ENCODE data around the gene GZMH. TPM values are rescaled to one million over a fixed set of nuclear protein-coding genes. Genes with fewer than 3 reads are reported as not detected.

The GZMH gene
- total and polyA plus RNA-seq, 3 experiments from 2014 or later = 125 to 336 (median 131) TPM

DNA sequence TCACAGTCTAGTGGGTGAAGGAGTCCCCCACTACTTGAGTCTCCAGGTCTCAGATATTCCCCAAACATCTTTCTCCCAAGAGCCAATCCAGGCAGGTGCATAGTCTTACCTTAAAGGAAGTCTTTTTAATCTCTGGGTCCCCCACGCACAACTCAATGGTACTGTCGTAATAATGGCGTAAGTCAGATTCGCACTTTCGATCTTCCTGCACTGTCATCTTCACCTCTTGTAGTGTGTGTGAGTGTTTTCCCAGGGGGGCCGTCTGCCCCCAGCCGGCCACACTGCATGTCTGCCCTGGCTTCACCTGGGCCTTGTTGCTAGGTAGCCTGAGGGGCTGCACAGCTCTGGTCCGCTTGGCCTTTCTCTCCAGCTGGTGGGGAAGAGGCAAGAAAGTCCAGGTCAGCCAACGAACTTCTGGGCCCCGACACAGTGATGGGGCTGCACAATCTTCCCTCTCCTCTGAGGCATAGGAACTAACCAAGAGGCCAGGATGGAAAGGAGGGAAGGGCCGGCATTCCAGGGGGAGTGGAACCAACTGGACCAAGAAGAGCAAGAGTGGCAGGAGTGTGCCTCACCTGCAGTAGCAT lies 22.4 kb upstream of the GZMH start:
- Mint-ChIP-seq H3K4me3 (peak overlapping the region in 5 of 7 donors; percentile 52 to 88 (median 67)), H3K4me1 (peaks cover 29 to 38% (median 30%) of the 10 kb centered on the region in 3 donors), H3K9me3 (no peaks in the 10 kb centered on the region), H3K27me3 (peaks cover 0 to 5% of the 10 kb centered on the region in 2 donors), H3K36me3 (peaks cover 0 to 2% (median 0%) of the 10 kb centered on the region in 3 donors), H3K27ac (peak overlapping the region in 7 of 8 donors; percentile 69 to 95 (median 83))
- Histone ChIP-seq H3K9me3 (ENCODE audit: low read length) (no peaks in the 10 kb centered on the region), H3K27ac (ENCODE audit: low read depth, low read length) (no peak overlapping the region), H3K4me1 (ENCODE audit: insufficient read depth, low read length) (peaks cover 14% of the 10 kb centered on the region), H3K27me3 (ENCODE audit: insufficient read depth, low read length, poor library complexity, severe bottlenecking) (no peaks in the 10 kb centered on the region), H3K4me3 (ENCODE audit: low read length) (no peak overlapping the region), H3K36me3 (ENCODE audit: insufficient read depth, low read length) (no peaks in the 10 kb centered on the region)
- POLR2A ChIA-PET = no interaction called here
- CTCF ChIA-PET = no interaction called here
- DNase-seq = no peak

DNA sequence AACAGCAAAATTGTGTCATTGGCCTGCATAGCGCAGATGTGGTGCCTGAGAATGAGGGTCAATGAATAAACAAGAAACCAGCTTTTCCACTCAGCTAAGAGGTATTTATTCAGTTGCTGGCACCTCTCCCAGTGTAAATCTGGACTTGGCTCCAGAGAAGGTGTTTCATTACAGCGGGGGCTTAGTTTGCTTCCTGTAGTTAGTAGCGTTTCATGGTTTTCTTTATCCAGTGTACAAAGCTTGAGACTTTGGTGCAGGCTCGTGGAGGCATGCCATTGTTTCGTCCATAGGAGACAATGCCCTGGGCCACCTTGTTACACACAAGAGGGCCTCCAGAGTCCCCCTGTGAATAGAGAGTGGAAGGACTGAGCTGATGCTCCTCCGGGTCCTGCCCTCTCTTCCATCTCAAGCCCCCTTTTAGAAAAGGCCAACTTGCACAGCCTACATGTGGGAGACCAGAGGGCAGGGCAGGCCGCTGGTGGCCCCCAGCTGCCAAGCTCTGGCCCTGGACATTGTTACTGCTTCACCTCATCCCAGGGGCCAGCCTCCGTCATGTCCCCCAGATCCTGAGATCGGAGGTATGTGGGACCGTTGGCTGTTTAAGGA lies 21.5 kb upstream of the GZMH start:
- Histone ChIP-seq H3K36me3 (ENCODE audit: insufficient read depth, low read length) (no peaks in the 10 kb centered on the region), H3K9me3 (ENCODE audit: low read length) (no peaks in the 10 kb centered on the region), H3K4me1 (ENCODE audit: insufficient read depth, low read length) (peaks cover 14% of the 10 kb centered on the region), H3K27ac (ENCODE audit: low read depth, low read length) (no peak overlapping the region), H3K27me3 (ENCODE audit: insufficient read depth, low read length, poor library complexity, severe bottlenecking) (no peaks in the 10 kb centered on the region), H3K4me3 (ENCODE audit: low read length) (no peak overlapping the region)
- Mint-ChIP-seq H3K36me3 (peaks cover 0 to 2% (median 0%) of the 10 kb centered on the region in 3 donors), H3K27ac (peak overlapping the region in 2 of 8 donors; percentile 39 to 86), H3K4me1 (peaks cover 29 to 38% (median 30%) of the 10 kb centered on the region in 3 donors), H3K9me3 (no peaks in the 10 kb centered on the region), H3K4me3 (peak overlapping the region in 1 of 7 donors; percentile 74), H3K27me3 (peaks cover 0 to 5% of the 10 kb centered on the region in 2 donors)
- POLR2A ChIA-PET = no interaction called here
- DNase-seq = no peak
- CTCF ChIA-PET = interaction anchor here (1.1 kb wide), 1 partner anchor 9 kb away, joined by 3 read pairs; no protein-coding TSS in a partner anchor

DNA sequence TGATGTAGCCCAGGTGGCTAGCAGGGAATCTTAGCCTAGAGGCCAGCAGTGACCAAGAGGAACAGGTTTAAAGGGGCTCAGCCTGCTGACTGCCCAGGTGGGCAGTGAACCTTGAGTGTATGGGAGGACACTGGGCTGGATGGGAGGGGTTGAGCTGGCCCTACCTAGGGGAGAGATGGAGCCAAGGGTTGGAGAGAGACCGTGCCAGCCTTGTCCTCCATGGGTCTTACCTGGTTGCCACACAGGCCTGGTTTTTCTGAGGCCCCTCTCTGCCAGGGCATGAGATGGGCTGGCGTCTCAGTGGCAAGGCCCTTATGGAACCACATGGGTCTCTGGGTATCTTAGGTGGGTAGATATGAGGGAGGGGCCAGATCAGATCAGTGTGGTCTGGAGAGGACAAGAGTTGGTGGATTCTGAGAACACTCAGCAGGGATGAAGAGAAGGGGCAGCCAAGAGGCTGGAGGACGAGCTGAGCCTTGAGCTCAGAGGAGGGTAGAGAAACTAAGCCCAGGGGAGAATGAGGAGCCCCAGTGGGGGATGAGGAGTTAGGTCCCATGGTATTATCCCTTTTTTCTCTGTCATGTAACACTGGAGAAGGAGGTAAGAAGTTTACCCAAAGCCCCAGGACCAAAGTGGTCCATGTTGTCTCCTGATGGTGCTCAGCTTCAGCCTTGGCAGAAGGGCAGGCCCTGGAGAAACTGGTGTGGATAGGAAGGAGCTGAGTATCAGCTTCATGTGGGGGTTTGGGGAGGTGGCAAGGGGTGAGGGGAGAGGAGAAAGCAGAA lies 20.8 kb upstream of the GZMH start:
- no peaks in the 10 kb centered on the region for H3K36me3 ChIP-seq (ENCODE audit: insufficient read depth, low read length)
- H3K4me3 Mint-ChIP-seq = peak overlapping the region in 2 of 7 donors; percentile 42 to 71
- H3K27ac Mint-ChIP-seq = peak overlapping the region in 6 of 8 donors; percentile 13 to 78 (median 37)
- H3K27me3 Mint-ChIP-seq = peaks cover 0 to 5% of the 10 kb centered on the region in 2 donors
- ChIA-PET POLR2A (no interaction called here), CTCF (interaction anchor here (1.1 kb wide), 1 partner anchor 10 kb away, joined by 3 read pairs; no protein-coding TSS in a partner anchor)
- H3K4me1 Mint-ChIP-seq = peaks cover 29 to 38% (median 30%) of the 10 kb centered on the region in 3 donors
- no peaks in the 10 kb centered on the region for H3K9me3 ChIP-seq (ENCODE audit: low read length)
- H3K27me3 ChIP-seq (ENCODE audit: insufficient read depth, low read length, poor library complexity, severe bottlenecking) = no peaks in the 10 kb centered on the region
- H3K4me1 ChIP-seq (ENCODE audit: insufficient read depth, low read length) = peaks cover 14% of the 10 kb centered on the region
- DNase-seq = no peak
- peaks cover 0 to 2% (median 0%) of the 10 kb centered on the region in 3 donors for H3K36me3 Mint-ChIP-seq
- no peak overlapping the region for H3K27ac ChIP-seq (ENCODE audit: low read depth, low read length)
- H3K9me3 Mint-ChIP-seq = no peaks in the 10 kb centered on the region
- H3K4me3 ChIP-seq (ENCODE audit: low read length) = no peak overlapping the region

DNA sequence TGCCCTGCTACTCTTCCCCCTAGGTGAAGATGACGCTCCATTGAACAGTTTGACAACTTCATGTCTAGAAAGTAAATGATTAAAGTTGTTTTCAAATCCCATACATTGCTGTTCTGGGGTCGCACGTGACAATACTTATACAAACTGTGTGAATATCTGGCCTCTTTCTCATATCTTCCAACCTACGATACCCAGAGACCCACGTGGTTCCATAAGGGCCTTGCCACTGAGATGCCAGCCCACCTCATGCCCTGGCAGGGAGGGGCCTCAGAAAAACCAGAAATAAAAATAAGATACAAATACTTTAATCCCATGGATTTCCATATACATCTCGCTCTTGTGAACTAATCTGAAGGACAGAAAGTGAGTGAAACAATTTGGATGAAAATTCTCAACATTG lies 20.0 kb upstream of the GZMH start:
- peaks cover 0 to 2% (median 0%) of the 10 kb centered on the region in 3 donors for H3K36me3 Mint-ChIP-seq
- peak overlapping the region in 3 of 8 donors; percentile 2 to 65 (median 13) for H3K27ac Mint-ChIP-seq
- Histone ChIP-seq H3K4me3 (ENCODE audit: low read length) (no peak overlapping the region), H3K27ac (ENCODE audit: low read depth, low read length) (no peak overlapping the region), H3K36me3 (ENCODE audit: insufficient read depth, low read length) (no peaks in the 10 kb centered on the region), H3K9me3 (ENCODE audit: low read length) (no peaks in the 10 kb centered on the region), H3K4me1 (ENCODE audit: insufficient read depth, low read length) (peaks cover 14% of the 10 kb centered on the region), H3K27me3 (ENCODE audit: insufficient read depth, low read length, poor library complexity, severe bottlenecking) (no peaks in the 10 kb centered on the region)
- H3K4me1 Mint-ChIP-seq = peaks cover 25 to 35% (median 30%) of the 10 kb centered on the region in 3 donors
- no peak overlapping the region for H3K4me3 Mint-ChIP-seq
- H3K9me3 Mint-ChIP-seq = no peaks in the 10 kb centered on the region
- peaks cover 0 to 5% of the 10 kb centered on the region in 2 donors for H3K27me3 Mint-ChIP-seq
- CTCF ChIA-PET = no interaction called here
- POLR2A ChIA-PET = no interaction called here
- no peak for DNase-seq

DNA sequence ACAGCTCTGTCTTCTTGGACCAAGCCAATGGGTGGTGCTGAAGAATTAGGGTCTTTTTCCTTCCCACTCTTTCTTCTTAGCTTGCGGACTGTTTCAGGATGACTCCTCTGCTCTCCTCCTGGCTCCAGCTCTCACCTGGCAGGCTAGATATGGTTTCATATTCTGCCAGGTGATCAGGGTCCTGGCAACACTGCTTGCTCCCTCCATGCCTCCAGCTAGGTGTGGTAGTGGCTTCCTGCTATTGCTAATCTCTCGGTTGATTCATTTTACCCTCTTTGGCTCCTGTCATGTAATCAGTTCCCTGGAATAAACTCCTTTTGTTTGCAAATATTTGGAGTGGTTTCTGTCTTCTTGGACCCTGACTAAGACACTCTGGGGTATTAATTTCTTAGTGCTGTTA lies 4.3 kb upstream of the GZMH start:
- peak overlapping the region in 6 of 8 donors; percentile 11 to 90 (median 54) for H3K27ac Mint-ChIP-seq
- ChIA-PET CTCF (no interaction called here), POLR2A (no interaction called here)
- H3K4me3 Mint-ChIP-seq = peak overlapping the region in 2 of 7 donors; percentile 7 to 27
- H3K27ac ChIP-seq (ENCODE audit: low read depth, low read length) = no peak overlapping the region
- H3K27me3 ChIP-seq (ENCODE audit: insufficient read depth, low read length, poor library complexity, severe bottlenecking) = no peaks in the 10 kb centered on the region
- no peak overlapping the region for H3K4me3 ChIP-seq (ENCODE audit: low read length)
- H3K36me3 Mint-ChIP-seq = no peaks in the 10 kb centered on the region
- H3K9me3 ChIP-seq (ENCODE audit: low read length) = no peaks in the 10 kb centered on the region
- no peaks in the 10 kb centered on the region for H3K36me3 ChIP-seq (ENCODE audit: insufficient read depth, low read length)
- H3K9me3 Mint-ChIP-seq = no peaks in the 10 kb centered on the region
- no peaks in the 10 kb centered on the region for H3K27me3 Mint-ChIP-seq
- peaks cover 46 to 53% (median 49%) of the 10 kb centered on the region in 3 donors for H3K4me1 Mint-ChIP-seq
- peaks cover 35% of the 10 kb centered on the region for H3K4me1 ChIP-seq (ENCODE audit: insufficient read depth, low read length)
- no peak for DNase-seq

DNA sequence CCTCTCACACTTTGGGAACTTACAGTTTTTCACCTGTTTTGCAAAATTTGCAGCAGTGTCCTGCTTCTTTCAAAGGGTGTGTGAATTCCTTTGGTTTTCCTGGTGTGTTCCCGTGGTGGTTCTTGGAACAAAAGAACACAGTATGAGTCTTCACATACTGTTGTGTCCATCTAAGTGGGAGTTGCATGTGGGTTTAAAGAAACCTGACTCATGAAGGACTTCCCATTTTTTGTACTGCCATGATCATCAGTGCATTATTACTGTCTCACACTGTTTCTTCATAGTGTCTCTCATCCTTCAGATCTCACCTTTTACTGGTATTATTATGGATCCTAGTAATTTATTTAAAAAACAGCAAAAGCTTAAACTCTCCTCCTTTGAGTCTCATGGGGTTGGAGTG lies 3.8 kb upstream of the GZMH start:
- H3K9me3 ChIP-seq (ENCODE audit: low read length) = no peaks in the 10 kb centered on the region
- Mint-ChIP-seq H3K27ac (peak overlapping the region in 7 of 8 donors; percentile 11 to 91 (median 78)), H3K4me3 (peak overlapping the region in 2 of 7 donors; percentile 27 to 28), H3K27me3 (no peaks in the 10 kb centered on the region), H3K4me1 (peaks cover 51 to 58% (median 54%) of the 10 kb centered on the region in 3 donors), H3K9me3 (no peaks in the 10 kb centered on the region), H3K36me3 (no peaks in the 10 kb centered on the region)
- ChIA-PET POLR2A (no interaction called here), CTCF (interaction anchor here (1.1 kb wide), 1 partner anchor 97 kb away, joined by 3 read pairs; no protein-coding TSS in a partner anchor)
- H3K4me3 ChIP-seq (ENCODE audit: low read length) = no peak overlapping the region
- H3K27me3 ChIP-seq (ENCODE audit: insufficient read depth, low read length, poor library complexity, severe bottlenecking) = no peaks in the 10 kb centered on the region
- DNase-seq = no peak
- H3K36me3 ChIP-seq (ENCODE audit: insufficient read depth, low read length) = no peaks in the 10 kb centered on the region
- peaks cover 40% of the 10 kb centered on the region for H3K4me1 ChIP-seq (ENCODE audit: insufficient read depth, low read length)
- no peak overlapping the region for H3K27ac ChIP-seq (ENCODE audit: low read depth, low read length)

DNA sequence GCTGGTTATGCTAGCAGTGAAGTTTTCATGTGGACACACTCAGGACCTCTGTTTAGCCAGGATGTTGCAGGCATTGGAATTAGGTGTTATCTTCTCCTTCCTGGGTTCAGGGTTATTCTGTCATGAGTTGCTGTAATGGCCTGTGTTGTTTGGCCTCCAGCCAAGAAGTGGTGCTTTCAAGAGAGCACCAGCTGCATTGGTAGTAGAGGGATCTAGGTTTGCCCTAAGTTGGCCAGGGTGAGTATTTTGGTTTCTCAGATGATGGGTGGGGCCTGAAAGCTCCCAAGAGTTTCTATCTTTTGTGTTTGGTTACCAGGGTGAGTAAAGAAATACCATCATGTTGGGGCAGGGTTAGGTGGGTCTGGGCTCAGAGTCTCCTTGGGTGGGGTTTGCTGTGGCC lies 2.7 kb upstream of the GZMH start:
- Mint-ChIP-seq H3K4me3 (peak overlapping the region in 4 of 7 donors; percentile 9 to 78 (median 38)), H3K9me3 (no peaks in the 10 kb centered on the region), H3K27ac (peak overlapping the region in 7 of 8 donors; percentile 11 to 86 (median 72)), H3K4me1 (peaks cover 62 to 68% (median 65%) of the 10 kb centered on the region in 3 donors), H3K27me3 (no peaks in the 10 kb centered on the region), H3K36me3 (no peaks in the 10 kb centered on the region)
- Histone ChIP-seq H3K36me3 (ENCODE audit: insufficient read depth, low read length) (no peaks in the 10 kb centered on the region), H3K9me3 (ENCODE audit: low read length) (no peaks in the 10 kb centered on the region), H3K4me1 (ENCODE audit: insufficient read depth, low read length) (peaks cover 51% of the 10 kb centered on the region), H3K27ac (ENCODE audit: low read depth, low read length) (peak overlapping the region; percentile 31), H3K27me3 (ENCODE audit: insufficient read depth, low read length, poor library complexity, severe bottlenecking) (no peaks in the 10 kb centered on the region), H3K4me3 (ENCODE audit: low read length) (no peak overlapping the region)
- POLR2A ChIA-PET = no interaction called here
- DNase-seq = no peak
- CTCF ChIA-PET = interaction anchor here (1.1 kb wide), 2 partner anchors 59 to 98 kb away, joined by 3 read pairs; no protein-coding TSS in a partner anchor
